Stimulated activated naive CD8-positive, alpha-beta T cell treated with anti-CD3 and anti-CD28 coated beads, Interleukin-15, Interleukin-2, amounts not matched to agents 100 ng/mL and 50 ng/mL, for 24 hours (primary cell): Measurements from ENCODE around the gene RNF38.
"Not testable (repeated sequence)": the region's sequence is repeated elsewhere in the genome, so short reads cannot be mapped to it uniquely, and the experiment has no call there.

Experiments used
- H3K27ac Mint-ChIP-seq: one replicate; pipeline ENCODE4 v1.8.0; 2021; ENCODE audit warnings: mild to moderate bottlenecking, mixed read lengths
- H3K27me3 Mint-ChIP-seq: one replicate; pipeline ENCODE4 v1.8.0; 2021; ENCODE audit warnings: mixed read lengths
- H3K36me3 Mint-ChIP-seq: one replicate; pipeline ENCODE4 v1.8.0; 2021; ENCODE audit warnings: low read depth, mixed read lengths
- H3K4me1 Mint-ChIP-seq: one replicate; pipeline ENCODE4 v1.8.0; 2021; ENCODE audit warnings: low read depth, mixed read lengths
- H3K4me3 Mint-ChIP-seq: one replicate; pipeline ENCODE4 v1.8.0; 2021; ENCODE audit warnings: mild to moderate bottlenecking, mixed read lengths
- H3K9me3 Mint-ChIP-seq: one replicate; pipeline ENCODE4 v1.8.0; 2021; ENCODE audit warnings: mixed read lengths

RNF38 gene

GRCh38 chr9:36424289-36425055 is 24.4 kb upstream of the RNF38 start:
- peaks cover 15% of the 10 kb centered on the region for H3K4me1 Mint-ChIP-seq

GRCh38 chr9:36423206-36423605 is 23.1 kb upstream of the RNF38 start:
- Mint-ChIP-seq H3K4me3 (no peak overlapping the region), H3K9me3 (no peaks in the 10 kb centered on the region), H3K27me3 (no peaks in the 10 kb centered on the region), H3K27ac (no peak overlapping the region), H3K36me3 (peaks cover 26% of the 10 kb centered on the region), H3K4me1 (peaks cover 8% of the 10 kb centered on the region)

More at GRCh38 chr9:36424289-36425055, 24.4 kb upstream of the RNF38 start:
- no peaks in the 10 kb centered on the region for H3K9me3 Mint-ChIP-seq
- no peak overlapping the region for H3K4me3 Mint-ChIP-seq
- no peak overlapping the region for H3K27ac Mint-ChIP-seq
- peaks cover 27% of the 10 kb centered on the region for H3K36me3 Mint-ChIP-seq
- H3K27me3 Mint-ChIP-seq = no peaks in the 10 kb centered on the region

- no peak overlapping the region for H3K27ac Mint-ChIP-seq
- peaks cover 13% of the 10 kb centered on the region for H3K36me3 Mint-ChIP-seq
- no peaks in the 10 kb centered on the region for H3K9me3 Mint-ChIP-seq
- no peaks in the 10 kb centered on the region for H3K27me3 Mint-ChIP-seq
- no peak overlapping the region for H3K4me3 Mint-ChIP-seq
- H3K4me1 Mint-ChIP-seq = no peaks in the 10 kb centered on the region
These were observed 16.8 kb upstream of the RNF38 start for GRCh38 chr9:36416890-36417289.

GRCh38 chr9:36415822-36416525 is 15.9 kb upstream of the RNF38 start:
- no peaks in the 10 kb centered on the region for H3K9me3 Mint-ChIP-seq

GRCh38 chr9:36411410-36411809 is 11.3 kb upstream of the RNF38 start:
- not testable (repeated sequence) for H3K4me1 Mint-ChIP-seq, H3K4me3 Mint-ChIP-seq

More at GRCh38 chr9:36415822-36416525, 15.9 kb upstream of the RNF38 start:
- no peak overlapping the region for H3K27ac Mint-ChIP-seq
- peaks cover 13% of the 10 kb centered on the region for H3K36me3 Mint-ChIP-seq
- H3K4me1 Mint-ChIP-seq = no peaks in the 10 kb centered on the region
- no peak overlapping the region for H3K4me3 Mint-ChIP-seq
- H3K27me3 Mint-ChIP-seq = no peaks in the 10 kb centered on the region

GRCh38 chr9:36409076-36409475 is 9.0 kb upstream of the RNF38 start:
- H3K9me3 Mint-ChIP-seq, H3K4me1 Mint-ChIP-seq, H3K27ac Mint-ChIP-seq, H3K4me3 Mint-ChIP-seq, H3K27me3 Mint-ChIP-seq: not testable (repeated sequence)
- peaks cover 13% of the 10 kb centered on the region for H3K36me3 Mint-ChIP-seq

More at GRCh38 chr9:36411410-36411809, 11.3 kb upstream of the RNF38 start:
- H3K27me3 Mint-ChIP-seq, H3K9me3 Mint-ChIP-seq, H3K36me3 Mint-ChIP-seq, H3K27ac Mint-ChIP-seq: not testable (repeated sequence)

GRCh38 chr9:36407122-36407723 is 7.2 kb upstream of the RNF38 start:
- H3K4me3 Mint-ChIP-seq = no peak overlapping the region
- H3K9me3 Mint-ChIP-seq = no peaks in the 10 kb centered on the region
- peak overlapping the region; percentile 41 for H3K27ac Mint-ChIP-seq
- peaks cover 9% of the 10 kb centered on the region for H3K4me1 Mint-ChIP-seq
- H3K36me3 Mint-ChIP-seq = peaks cover 13% of the 10 kb centered on the region
- H3K27me3 Mint-ChIP-seq = no peaks in the 10 kb centered on the region

GRCh38 chr9:36402536-36402935 is 2.5 kb upstream of the RNF38 start:
- Mint-ChIP-seq H3K27me3 (no peaks in the 10 kb centered on the region), H3K9me3 (no peaks in the 10 kb centered on the region), H3K4me3 (no peak overlapping the region), H3K27ac (no peak overlapping the region), H3K36me3 (peaks cover 25% of the 10 kb centered on the region), H3K4me1 (peaks cover 36% of the 10 kb centered on the region)

- peaks cover 33% of the 10 kb centered on the region for H3K4me1 Mint-ChIP-seq
- H3K9me3 Mint-ChIP-seq = no peaks in the 10 kb centered on the region
- H3K36me3 Mint-ChIP-seq = peaks cover 20% of the 10 kb centered on the region
- H3K27me3 Mint-ChIP-seq = no peaks in the 10 kb centered on the region
- H3K27ac Mint-ChIP-seq = peak overlapping the region; percentile 74
- peak overlapping the region; percentile 86 for H3K4me3 Mint-ChIP-seq
These were observed 1.9 kb upstream of the RNF38 start for GRCh38 chr9:36401897-36402480.

GRCh38 chr9:36401164-36401740 is 1.2 kb upstream of the RNF38 start:
- Mint-ChIP-seq H3K9me3 (no peaks in the 10 kb centered on the region), H3K27me3 (no peaks in the 10 kb centered on the region), H3K4me1 (peaks cover 36% of the 10 kb centered on the region), H3K27ac (peak overlapping the region; percentile 74), H3K4me3 (peak overlapping the region; percentile 86), H3K36me3 (peaks cover 20% of the 10 kb centered on the region)

GRCh38 chr9:36400332-36401163 is 479 bp upstream of the RNF38 start:
- no peaks in the 10 kb centered on the region for H3K27me3 Mint-ChIP-seq
- H3K4me1 Mint-ChIP-seq = peaks cover 43% of the 10 kb centered on the region
- peak overlapping the region; percentile 90 for H3K27ac Mint-ChIP-seq
- peak overlapping the region; percentile 92 for H3K4me3 Mint-ChIP-seq
- peaks cover 26% of the 10 kb centered on the region for H3K36me3 Mint-ChIP-seq
- no peaks in the 10 kb centered on the region for H3K9me3 Mint-ChIP-seq

GRCh38 chr9:36398745-36399144 is 1.3 kb downstream of the RNF38 start:
- Mint-ChIP-seq H3K27ac (peak overlapping the region; percentile 88), H3K4me3 (peak overlapping the region; percentile 76), H3K4me1 (peaks cover 57% of the 10 kb centered on the region), H3K36me3 (peaks cover 26% of the 10 kb centered on the region), H3K9me3 (no peaks in the 10 kb centered on the region), H3K27me3 (no peaks in the 10 kb centered on the region)

- H3K27ac Mint-ChIP-seq = no peak overlapping the region
- no peaks in the 10 kb centered on the region for H3K27me3 Mint-ChIP-seq
- peaks cover 68% of the 10 kb centered on the region for H3K4me1 Mint-ChIP-seq
- H3K9me3 Mint-ChIP-seq = no peaks in the 10 kb centered on the region
- H3K36me3 Mint-ChIP-seq = peaks cover 37% of the 10 kb centered on the region
- H3K4me3 Mint-ChIP-seq = no peak overlapping the region
These were observed 3.1 kb downstream of the RNF38 start for GRCh38 chr9:36396985-36397384.

GRCh38 chr9:36392489-36392888 is 7.6 kb downstream of the RNF38 start:
- peaks cover 77% of the 10 kb centered on the region for H3K4me1 Mint-ChIP-seq
- no peaks in the 10 kb centered on the region for H3K9me3 Mint-ChIP-seq
- no peaks in the 10 kb centered on the region for H3K27me3 Mint-ChIP-seq
- peaks cover 56% of the 10 kb centered on the region for H3K36me3 Mint-ChIP-seq
- no peak overlapping the region for H3K27ac Mint-ChIP-seq
- no peak overlapping the region for H3K4me3 Mint-ChIP-seq
